GM21825 (cell line): ENCODE data around the gene VPS26B.
"Not testable (repeated sequence)": the region's sequence is repeated elsewhere in the genome, so short reads cannot be mapped to it uniquely, and the experiment has no call there.

ENCODE experiments used
- ATAC-seq: cut with Tn5 transposase; IDR thresholded peaks from one replicate; pipeline ENCODE4 v1.9.1; 2021; ENCODE audit warnings: mild to moderate bottlenecking, moderate library complexity; ENCODE audit not compliant: unreplicated experiment

Gene VPS26B

GRCh38 chr11:134255184-134255561 lies 30.7 kb downstream of the VPS26B start:
- not testable (repeated sequence) for ATAC-seq

GRCh38 chr11:134257101-134257500 lies 32.6 kb downstream of the VPS26B start:
- ATAC-seq, result no peak

GRCh38 chr11:134258577-134258976 lies 34.1 kb downstream of the VPS26B start:
- no peak for ATAC-seq

GRCh38 chr11:134260503-134260902 lies 36.0 kb downstream of the VPS26B start:
- ATAC-seq, result no peak

GRCh38 chr11:134260983-134261382 lies 36.5 kb downstream of the VPS26B start:
- ATAC-seq, result no peak

- ATAC-seq, result no peak
Observed at GRCh38 chr11:134261626-134262488, 37.4 kb downstream of the VPS26B start.

DNA sequence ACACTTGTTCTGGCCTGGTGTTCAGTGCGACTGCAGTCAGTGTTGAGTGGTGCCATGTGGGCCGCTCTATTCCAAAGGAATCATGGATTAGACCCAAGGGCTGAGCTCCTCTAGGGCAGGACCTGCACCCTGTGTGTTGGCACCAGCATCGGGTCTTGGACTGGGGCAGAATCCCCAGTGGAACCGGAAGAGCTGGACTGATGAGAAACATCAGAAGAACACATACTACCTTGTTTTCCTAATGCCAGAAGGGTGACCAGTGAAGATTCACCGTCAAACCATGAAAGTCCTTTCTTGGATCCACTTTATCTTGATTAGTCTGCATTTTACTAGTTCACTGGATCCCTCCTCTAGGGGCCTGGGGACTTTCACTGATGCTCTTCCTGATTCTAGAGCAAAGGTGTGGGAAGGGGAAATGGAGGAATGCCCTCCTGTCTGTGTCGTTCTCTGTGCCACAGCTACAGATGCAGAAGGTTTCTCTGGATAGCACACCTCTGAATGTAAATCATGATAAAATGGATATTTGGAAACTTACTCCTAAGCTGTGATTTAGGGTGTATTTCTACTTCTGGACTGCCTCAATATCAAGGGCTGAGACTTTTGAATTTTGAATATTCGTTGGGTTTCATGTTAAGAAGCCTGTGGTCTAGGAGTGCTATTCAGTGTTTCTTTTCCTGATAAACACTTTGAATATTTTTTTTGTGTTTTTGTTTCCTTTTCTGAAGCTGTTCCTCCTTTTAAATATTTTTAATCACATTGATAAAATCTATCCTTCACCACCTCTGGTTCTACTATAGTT lies 40.7 kb downstream of the VPS26B start:
- no peak for ATAC-seq

DNA sequence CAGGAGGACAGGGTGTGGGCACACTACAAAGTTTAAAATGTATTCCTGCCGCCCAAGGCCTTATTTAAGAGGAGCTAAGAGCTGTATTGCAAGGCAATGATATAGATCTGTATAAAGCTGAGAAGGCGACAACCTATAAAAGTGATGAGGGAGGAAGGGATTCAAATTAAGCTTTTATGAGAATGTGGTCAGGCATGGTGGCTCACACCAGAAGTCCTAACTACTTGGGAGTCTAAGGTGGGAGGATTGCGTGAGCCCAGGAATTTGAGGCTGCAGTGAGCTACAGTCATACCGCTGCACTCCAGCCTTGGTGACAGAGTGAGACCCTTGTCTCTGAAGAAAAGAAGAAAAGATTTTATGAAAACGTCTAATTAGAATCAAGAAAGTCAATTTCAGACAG lies 42.0 kb downstream of the VPS26B start:
- ATAC-seq, result no peak

DNA sequence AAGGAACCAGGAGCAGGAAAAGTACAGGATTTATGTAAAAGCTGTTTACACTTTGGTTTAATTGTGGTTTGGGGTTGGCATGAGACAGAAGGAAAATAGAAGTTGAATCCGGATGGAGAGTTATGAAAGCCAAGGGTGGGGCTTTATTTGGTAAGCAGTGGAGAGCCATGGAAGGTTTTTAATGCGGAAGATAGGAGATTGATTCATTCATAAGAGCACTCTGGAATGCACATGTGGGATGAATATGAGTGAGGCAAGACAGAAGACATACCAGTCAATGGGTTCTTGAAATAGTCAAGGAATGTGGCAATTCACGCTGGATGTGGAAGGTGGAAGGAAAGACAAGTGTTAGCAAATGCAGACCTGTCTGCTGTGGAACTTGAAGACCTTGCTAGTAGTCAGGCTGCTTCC lies 42.4 kb downstream of the VPS26B start:
- no peak for ATAC-seq

DNA sequence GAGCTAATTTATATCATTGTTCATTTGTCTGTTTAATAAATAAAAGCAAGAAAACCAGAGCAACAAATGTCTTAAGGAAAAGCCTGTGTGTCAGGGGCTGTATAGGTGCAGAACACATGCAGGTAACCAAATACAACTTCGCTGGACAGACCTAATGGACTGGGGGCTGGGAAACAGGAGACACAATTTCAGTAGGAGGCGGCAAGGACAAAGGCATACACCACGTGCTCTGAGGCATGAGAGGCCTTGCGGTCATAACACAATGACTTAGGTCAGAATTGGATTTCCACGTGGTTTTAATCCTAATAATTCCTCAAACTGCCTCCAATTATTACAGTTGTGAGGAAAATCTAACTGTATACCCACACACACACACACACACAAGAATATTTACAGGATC lies 43.0 kb downstream of the VPS26B start:
- ATAC-seq, result no peak

GRCh38 chr11:134267966-134268365 lies 43.5 kb downstream of the VPS26B start:
- ATAC-seq, result no peak

DNA sequence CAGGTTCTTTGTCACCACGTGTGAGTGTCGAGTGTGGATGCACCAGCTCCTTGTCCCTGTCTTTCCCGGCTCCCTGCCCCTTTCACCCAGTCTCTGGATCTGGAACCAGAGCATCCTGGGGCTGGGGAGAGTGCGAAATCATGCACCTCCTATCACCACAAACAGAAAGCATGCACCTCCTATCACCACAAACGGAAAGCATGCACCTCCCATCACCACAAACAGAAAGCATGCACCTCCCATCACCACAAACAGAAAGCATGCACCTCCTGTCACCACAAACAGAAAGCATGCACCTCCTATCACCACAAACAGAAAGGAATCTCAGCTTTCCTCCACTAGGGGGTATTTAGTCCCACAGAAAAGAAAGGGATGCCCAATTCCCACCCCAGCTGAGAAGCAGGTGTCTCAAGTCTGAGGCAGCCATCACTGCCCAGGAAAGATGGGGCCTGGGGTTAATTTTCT lies 45.8 kb downstream of the VPS26B start:
- no peak for ATAC-seq

- no peak for ATAC-seq
Observed at GRCh38 chr11:134271978-134272377, 47.5 kb downstream of the VPS26B start.

- no peak for ATAC-seq
Observed at GRCh38 chr11:134272381-134273316, 48.2 kb downstream of the VPS26B start.

GRCh38 chr11:134273317-134273712 lies 48.8 kb downstream of the VPS26B start:
- no peak for ATAC-seq

DNA sequence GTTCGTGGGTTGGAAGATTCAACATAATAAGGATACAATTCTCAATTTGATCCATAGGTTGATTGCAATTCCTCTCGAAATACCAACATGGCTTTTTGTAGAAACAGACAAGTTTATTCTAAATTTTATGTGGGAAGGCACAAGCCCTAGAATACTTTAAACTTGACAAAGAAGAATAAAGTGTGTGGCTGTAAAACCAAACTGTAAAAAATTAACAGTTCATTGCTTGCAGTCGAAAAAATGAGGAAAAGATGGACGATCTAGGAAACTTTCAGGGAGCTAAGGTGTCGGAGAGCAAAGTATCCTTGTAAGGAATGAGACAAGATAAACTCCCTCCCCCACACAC lies 50.7 kb downstream of the VPS26B start:
- no peak for ATAC-seq

- no peak for ATAC-seq
Observed at GRCh38 chr11:134275534-134276395, 51.3 kb downstream of the VPS26B start, which contains the start of gene GLB1L3. GLB1L3 (plus strand) TSS chr11:134276379; CDS start chr11:134276741, 362 bp downstream.

DNA sequence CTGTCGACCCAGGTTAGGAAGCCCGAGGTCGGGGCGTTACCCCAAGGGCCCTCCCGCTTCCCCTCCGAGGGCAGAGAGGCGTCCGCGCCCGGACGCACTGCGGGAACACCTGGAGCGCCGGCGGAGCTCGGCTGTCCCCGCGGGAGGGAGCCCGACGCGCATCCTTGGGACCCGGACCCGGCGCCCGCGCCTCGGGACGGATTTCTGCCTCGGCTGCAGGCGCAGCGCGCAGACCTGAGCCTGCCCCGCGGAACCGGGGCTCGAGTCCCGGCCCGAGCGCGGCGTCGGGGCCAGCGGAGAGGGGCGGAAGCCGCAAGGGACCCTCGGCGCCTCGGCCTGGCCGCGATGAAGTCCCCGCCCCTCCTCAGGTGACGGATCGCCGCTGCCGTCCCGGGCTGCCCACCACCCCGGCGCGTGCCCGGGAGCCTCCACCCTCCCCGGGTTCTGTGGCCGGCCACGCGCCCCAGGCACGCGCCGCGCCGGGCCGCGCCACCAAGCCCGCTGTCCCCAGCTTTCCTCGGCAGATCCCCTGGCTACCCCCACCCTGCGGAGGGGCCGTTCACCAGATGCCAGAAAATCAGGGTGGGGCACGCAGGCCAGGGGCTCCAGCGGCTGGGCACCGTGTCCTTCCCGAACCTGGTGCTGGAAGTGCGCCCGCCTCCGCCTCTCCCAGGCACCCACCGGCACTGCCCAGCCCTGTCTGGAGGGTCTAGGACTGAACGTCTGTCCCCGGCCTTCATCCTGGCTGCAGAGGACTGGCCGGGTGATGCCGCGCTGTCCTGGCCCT lies 52.1 kb downstream of the VPS26B start:
- no peak for ATAC-seq
